HCT116 (cell line): ENCODE results near the gene TTC16.

ENCODE experiments used
- CTCF ChIP-seq, 3 experiments: fragments of 200-600 bp in 1 of 3; sonication (generic) in 1 of 3; IDR thresholded peaks in 2 of 3; conservative IDR thresholded peaks in 1 of 3; 2 replicates each; pipeline ENCODE4 v1.5.1; 2012 to 2017; ENCODE audit warnings: low read depth in 2 of 3, low read length in 2 of 3, antibody characterized with exemption in 1 of 3, borderline replicate concordance in 1 of 3, control low read depth in 1 of 3, mild to moderate bottlenecking in 1 of 3, mixed read lengths in 1 of 3, mixed run types in 1 of 3, moderate library complexity in 1 of 3; ENCODE audit not compliant: insufficient read depth in 1 of 3
- EZH2 ChIP-seq: fragments of 200-600 bp; sonication (generic); IDR thresholded peaks from 2 replicates; pipeline ENCODE4 v1.6.1; 2017; ENCODE audit warnings: antibody characterized with exemption, mixed run types
- MAX ChIP-seq: IDR thresholded peaks from 2 replicates; pipeline ENCODE4 v1.6.1; 2012
- POLR2A ChIP-seq: IDR thresholded peaks from 2 replicates; pipeline ENCODE4 v1.7.0; 2011; ENCODE audit warnings: borderline replicate concordance; ENCODE audit not compliant: insufficient read depth, insufficient read length; ENCODE audit errors: extremely low read depth

- TF ChIP-seq CTCF (IDR thresholded peaks at IDR 0.05 in 2 of 3, conservative IDR thresholded peaks at IDR 0.05 in 1 of 3; ENCODE audit: borderline replicate concordance in 1 of 3, insufficient read depth in 1 of 3, low read depth in 2 of 3, low read length in 2 of 3) = 0 out of 6 replicates have a peak, but pooled peaks of 2 of the 3 experiments have one; percentile 7 to 10
- TF ChIP-seq POLR2A = no peak
- no peak for TF ChIP-seq EZH2
- TF ChIP-seq MAX = no peak
Measured at GRCh38 chr9:127746959-127747569, 31.2 kb downstream of the TTC16 start.
